HEK293 (cell line): ENCODE results near the gene KCNQ1.

Experiments used
- CTCF ChIA-PET: fragments of 350-600 bp; formaldehyde crosslinking; extraction: SDS; loops from one replicate; lab custom pipeline; 2021; ENCODE audit warnings: antibody characterized with exemption; lab: Yijun Ruan, JAX
- POLR2A ChIA-PET: fragments of 300-600 bp; formaldehyde crosslinking; extraction: SDS; loops from one replicate; lab custom pipeline; 2020; ENCODE audit warnings: antibody characterized with exemption, inconsistent platforms; lab: Yijun Ruan, JAX
- H3K27ac ChIP-seq: fragments of 200-500 bp; sonication (Bioruptor generic); 2 replicates; pipeline ENCODE4 v1.5.1; 2014; ENCODE audit warnings: low read depth, low read length, control low read depth, inconsistent platforms; ENCODE audit errors: extremely low read depth
- H3K36me3 ChIP-seq, 2 experiments: fragments of 200-500 bp in 1 of 2; sonication (Bioruptor generic) in 1 of 2; 1 replicate in 1 of 2; 2 replicates in 1 of 2; pipeline ENCODE4 v1.5.1; 2014 to 2017; ENCODE audit warnings: inconsistent platforms in 2 of 2, low read length in 2 of 2; ENCODE audit not compliant: control insufficient read depth in 2 of 2, insufficient read depth in 1 of 2
- H3K4me1 ChIP-seq: fragments of 200-500 bp; sonication (Bioruptor generic); 2 replicates; pipeline ENCODE4 v1.5.1; 2014; ENCODE audit warnings: mild to moderate bottlenecking, low read length, inconsistent platforms; ENCODE audit not compliant: control insufficient read depth, insufficient read depth
- H3K4me3 ChIP-seq: 2 replicates; pipeline ENCODE4 v1.5.1; 2011; ENCODE audit warnings: low read depth, mild to moderate bottlenecking, control low read depth, low read length, moderate library complexity
- H3K9me3 ChIP-seq: fragments of 200-500 bp; sonication (Bioruptor generic); 2 replicates; pipeline ENCODE4 v1.5.1; 2014; ENCODE audit warnings: low read depth, low read length, inconsistent platforms; ENCODE audit not compliant: control insufficient read depth, insufficient read depth
- EGR2 ChIP-seq: fragments of 450-650 bp; formaldehyde crosslinking; IDR thresholded peaks from 2 replicates; pipeline ENCODE4 v1.5.1; 2016; ENCODE audit warnings: low read depth, missing biosample characterization, missing genetic modification characterization
- GLIS1 ChIP-seq: fragments of 450-650 bp; formaldehyde crosslinking; IDR thresholded peaks from 2 replicates; pipeline ENCODE4 v1.5.1; 2016; ENCODE audit warnings: missing biosample characterization, missing genetic modification characterization
- GLIS2 ChIP-seq: fragments of 450-650 bp; formaldehyde crosslinking; IDR thresholded peaks from 2 replicates; pipeline ENCODE4 v1.5.1; 2016; ENCODE audit warnings: missing biosample characterization, missing genetic modification characterization
- KLF1 ChIP-seq: fragments of 450-650 bp; formaldehyde crosslinking; IDR thresholded peaks from 2 replicates; pipeline ENCODE4 v1.5.1; 2016; ENCODE audit warnings: missing biosample characterization, missing genetic modification characterization
- KLF17 ChIP-seq: fragments of 450-650 bp; formaldehyde crosslinking; IDR thresholded peaks from 2 replicates; pipeline ENCODE4 v1.5.1; 2016; ENCODE audit warnings: missing biosample characterization, missing genetic modification characterization
- PATZ1 ChIP-seq: fragments of 450-650 bp; formaldehyde crosslinking; IDR thresholded peaks from 2 replicates; pipeline ENCODE4 v1.5.1; 2016; ENCODE audit warnings: missing biosample characterization, missing genetic modification characterization
- SALL2 ChIP-seq: fragments of 450-650 bp; formaldehyde crosslinking; IDR thresholded peaks from 2 replicates; pipeline ENCODE4 v1.5.0; 2017; ENCODE audit warnings: missing biosample characterization, mild to moderate bottlenecking, missing genetic modification characterization, borderline replicate concordance
- ZBTB1 ChIP-seq: fragments of 450-650 bp; formaldehyde crosslinking; IDR thresholded peaks from 2 replicates; pipeline ENCODE4 v1.5.1; 2016; ENCODE audit warnings: missing biosample characterization, missing genetic modification characterization
- ZFHX2 ChIP-seq: fragments of 450-650 bp; formaldehyde crosslinking; conservative IDR thresholded peaks from 2 replicates; pipeline ENCODE4 v1.5.1; 2016; ENCODE audit warnings: missing biosample characterization, missing genetic modification characterization
- ZFP69B ChIP-seq: fragments of 450-650 bp; formaldehyde crosslinking; IDR thresholded peaks from 2 replicates; pipeline ENCODE4 v1.5.1; 2016; ENCODE audit warnings: missing biosample characterization, missing genetic modification characterization
- ZIC2 ChIP-seq: fragments of 450-650 bp; formaldehyde crosslinking; IDR thresholded peaks from 2 replicates; pipeline ENCODE4 v1.5.1; 2016; ENCODE audit warnings: missing biosample characterization, missing genetic modification characterization
- ZNF146 ChIP-seq: fragments of 450-650 bp; formaldehyde crosslinking; IDR thresholded peaks from 2 replicates; pipeline ENCODE4 v1.5.1; 2016; ENCODE audit warnings: missing biosample characterization, missing genetic modification characterization
- ZNF214 ChIP-seq: fragments of 450-650 bp; formaldehyde crosslinking; IDR thresholded peaks from 2 replicates; pipeline ENCODE4 v1.5.1; 2017; ENCODE audit warnings: missing biosample characterization, mild to moderate bottlenecking, missing genetic modification characterization, borderline replicate concordance
- ZNF423 ChIP-seq: fragments of 450-650 bp; formaldehyde crosslinking; IDR thresholded peaks from 2 replicates; pipeline ENCODE4 v1.5.1; 2016; ENCODE audit warnings: missing biosample characterization, missing genetic modification characterization
- ZNF501 ChIP-seq: fragments of 450-650 bp; formaldehyde crosslinking; IDR thresholded peaks from 2 replicates; pipeline ENCODE4 v1.5.1; 2016; ENCODE audit warnings: missing biosample characterization, missing genetic modification characterization
- ZNF530 ChIP-seq: fragments of 450-650 bp; formaldehyde crosslinking; IDR thresholded peaks from 2 replicates; pipeline ENCODE4 v1.5.1; 2016; ENCODE audit warnings: low read depth, missing biosample characterization, missing genetic modification characterization
- ZNF843 ChIP-seq: fragments of 450-650 bp; formaldehyde crosslinking; IDR thresholded peaks from 2 replicates; pipeline ENCODE4 v1.5.1; 2016; ENCODE audit warnings: missing biosample characterization, missing genetic modification characterization
- ZSCAN30 ChIP-seq: fragments of 450-650 bp; IDR thresholded peaks from 2 replicates; pipeline ENCODE4 v1.5.1; 2018; ENCODE audit warnings: missing biosample characterization, mild to moderate bottlenecking, missing genetic modification characterization, moderate library complexity
- TF ChIP-seq, protein P1 (sequence below): fragments of 450-650 bp; formaldehyde crosslinking; IDR thresholded peaks from 2 replicates; pipeline ENCODE4 v1.5.1; 2016; ENCODE audit warnings: missing biosample characterization, missing genetic modification characterization
- TF ChIP-seq, protein P2 (sequence below): sonication (generic); formaldehyde crosslinking; IDR thresholded peaks from 2 replicates; pipeline ENCODE4 v1.8.1; 2022; ENCODE audit warnings: mild to moderate bottlenecking, moderate library complexity, missing genetic modification reagents

Gene KCNQ1

DNA sequence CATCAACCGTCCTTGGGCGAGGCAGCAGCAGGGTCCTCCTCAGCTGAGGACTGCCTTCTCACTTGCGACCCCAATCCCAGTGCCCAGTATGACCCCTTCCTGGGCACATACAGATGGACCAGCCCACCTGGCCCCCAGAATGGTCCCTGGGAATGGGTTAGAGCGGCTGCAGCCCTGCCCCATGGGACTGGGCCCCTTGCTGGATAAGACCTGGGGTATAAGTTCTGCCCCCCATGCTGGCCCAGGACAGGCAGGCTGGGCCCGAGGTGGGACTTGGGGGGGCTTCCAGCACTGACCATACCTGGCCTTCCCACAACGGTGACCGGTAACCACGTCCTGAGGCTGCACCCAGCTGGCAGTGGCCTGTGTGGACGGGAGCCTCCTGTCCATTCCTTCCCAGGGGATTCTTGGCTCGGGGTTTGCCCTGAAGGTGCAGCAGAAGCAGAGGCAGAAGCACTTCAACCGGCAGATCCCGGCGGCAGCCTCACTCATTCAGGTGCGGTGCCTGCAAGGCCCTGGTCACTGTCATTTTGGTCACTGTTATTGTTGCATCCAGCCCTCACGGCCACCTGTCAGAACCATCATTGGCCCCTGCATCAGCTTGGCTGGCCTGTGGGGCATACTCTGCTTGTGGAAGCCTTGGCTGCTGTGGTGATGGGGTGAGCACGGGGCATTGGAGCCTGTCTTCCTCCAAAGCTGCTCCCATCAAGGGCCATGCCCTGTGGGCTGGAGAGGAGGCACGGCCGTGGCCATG lies 140.2 kb downstream of the KCNQ1 start:
- no peaks in the 10 kb centered on the region for H3K36me3 ChIP-seq
- no peaks in the 10 kb centered on the region for H3K9me3 ChIP-seq
- TF ChIP-seq ZNF146 (no peak), ZNF530 (tag by site-specific recombination) (no peak), KLF1 (tag by site-specific recombination) (no peak), SALL2 (tag by site-specific recombination) (no peak), ZBTB1 (tag by site-specific recombination) (no peak)
- CTCF ChIA-PET, result no interaction called here
- H3K27ac ChIP-seq, result no peak overlapping the region
- POLR2A ChIA-PET, result no interaction called here
- H3K4me1 ChIP-seq, result no peaks in the 10 kb centered on the region
- no peak overlapping the region for H3K4me3 ChIP-seq

- POLR2A ChIA-PET, result no interaction called here
- CTCF ChIA-PET, result no interaction called here
- Histone ChIP-seq H3K27ac (no peak overlapping the region), H3K36me3 (no peaks in the 10 kb centered on the region), H3K4me1 (no peaks in the 10 kb centered on the region), H3K9me3 (no peaks in the 10 kb centered on the region), H3K4me3 (no peak overlapping the region)
- no peak for TF ChIP-seq ZNF843
- TF ChIP-seq ZNF530 (tag by site-specific recombination), result no peak
Measured at GRCh38 chr11:2585566-2586086, 140.8 kb downstream of the KCNQ1 start.

DNA sequence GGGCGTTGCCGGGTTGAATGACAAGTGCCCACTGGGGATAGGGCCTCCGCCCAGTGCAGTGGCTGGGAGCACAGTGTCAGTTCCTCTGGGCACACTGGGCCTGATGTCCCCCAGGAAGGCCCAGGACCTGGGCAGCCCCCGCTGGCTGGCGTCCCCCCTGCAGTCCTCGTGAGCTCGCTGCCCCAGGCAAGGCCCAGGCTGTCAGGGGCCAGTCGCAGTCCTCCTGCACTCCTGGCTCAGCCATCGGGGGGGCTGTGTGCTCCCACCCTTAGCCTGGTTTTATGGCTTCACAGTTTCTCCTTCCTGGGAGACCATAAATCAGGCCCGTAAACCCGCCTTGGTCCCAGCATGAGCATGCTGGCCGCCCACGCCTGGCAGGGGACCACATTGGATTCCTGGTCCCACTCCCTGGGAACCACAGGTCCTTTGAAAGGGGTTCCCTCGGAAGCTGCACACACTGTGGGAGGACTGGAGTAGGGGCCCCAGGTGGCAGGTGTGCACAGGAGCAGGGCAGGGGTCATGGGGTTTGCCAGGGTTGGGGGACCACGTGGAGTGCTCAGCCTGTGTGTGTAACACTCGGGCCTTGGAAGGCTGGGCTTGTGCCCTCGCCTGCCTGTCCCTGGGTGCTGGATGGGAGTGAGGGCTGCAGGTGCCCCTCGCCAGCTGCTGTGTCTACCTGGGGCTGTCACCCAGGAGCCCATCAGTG lies 141.4 kb downstream of the KCNQ1 start:
- no peaks in the 10 kb centered on the region for H3K36me3 ChIP-seq
- ChIA-PET POLR2A (no interaction called here), CTCF (no interaction called here)
- TF ChIP-seq ZFHX2 (peak; percentile 89), ZNF214 (no peak), ZNF501 (tag by site-specific recombination) (no peak), EGR2 (peak; percentile 72), PATZ1 (tag by site-specific recombination) (no peak), ZNF423 (tag by site-specific recombination) (peak; percentile 81), ZFP69B (0 out of 2 replicates have a peak, but pooled peaks have one; percentile 20), ZSCAN30 (tag by site-specific recombination) (no peak), ZIC2 (tag by site-specific recombination) (peak; percentile 99), GLIS1 (peak; percentile 95), GLIS2 (tag by site-specific recombination) (0 out of 2 replicates have a peak, but pooled peaks have one; percentile 18), KLF17 (tag by site-specific recombination) (0 out of 2 replicates have a peak, but pooled peaks have one; percentile 28)
- TF ChIP-seq, protein P1, sequence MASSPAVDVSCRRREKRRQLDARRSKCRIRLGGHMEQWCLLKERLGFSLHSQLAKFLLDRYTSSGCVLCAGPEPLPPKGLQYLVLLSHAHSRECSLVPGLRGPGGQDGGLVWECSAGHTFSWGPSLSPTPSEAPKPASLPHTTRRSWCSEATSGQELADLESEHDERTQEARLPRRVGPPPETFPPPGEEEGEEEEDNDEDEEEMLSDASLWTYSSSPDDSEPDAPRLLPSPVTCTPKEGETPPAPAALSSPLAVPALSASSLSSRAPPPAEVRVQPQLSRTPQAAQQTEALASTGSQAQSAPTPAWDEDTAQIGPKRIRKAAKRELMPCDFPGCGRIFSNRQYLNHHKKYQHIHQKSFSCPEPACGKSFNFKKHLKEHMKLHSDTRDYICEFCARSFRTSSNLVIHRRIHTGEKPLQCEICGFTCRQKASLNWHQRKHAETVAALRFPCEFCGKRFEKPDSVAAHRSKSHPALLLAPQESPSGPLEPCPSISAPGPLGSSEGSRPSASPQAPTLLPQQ, result 0 out of 2 replicates have a peak, but pooled peaks have one; percentile 21
- TF ChIP-seq, protein P2, sequence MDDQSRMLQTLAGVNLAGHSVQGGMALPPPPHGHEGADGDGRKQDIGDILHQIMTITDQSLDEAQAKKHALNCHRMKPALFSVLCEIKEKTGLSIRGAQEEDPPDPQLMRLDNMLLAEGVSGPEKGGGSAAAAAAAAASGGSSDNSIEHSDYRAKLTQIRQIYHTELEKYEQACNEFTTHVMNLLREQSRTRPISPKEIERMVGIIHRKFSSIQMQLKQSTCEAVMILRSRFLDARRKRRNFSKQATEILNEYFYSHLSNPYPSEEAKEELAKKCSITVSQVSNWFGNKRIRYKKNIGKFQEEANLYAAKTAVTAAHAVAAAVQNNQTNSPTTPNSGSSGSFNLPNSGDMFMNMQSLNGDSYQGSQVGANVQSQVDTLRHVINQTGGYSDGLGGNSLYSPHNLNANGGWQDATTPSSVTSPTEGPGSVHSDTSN (CRISPR knock-in tag), result 0 out of 2 replicates have a peak, but pooled peaks have one; percentile 64
- no peak overlapping the region for H3K4me3 ChIP-seq
- no peaks in the 10 kb centered on the region for H3K4me1 ChIP-seq
- no peak overlapping the region for H3K27ac ChIP-seq
- H3K9me3 ChIP-seq, result no peaks in the 10 kb centered on the region
